CD4-positive, alpha-beta T cell treated with Interleukin-2 at 100 ng/mL for 4 hours (primary cell): ENCODE measurements around the gene NME8.
A peak's percentile ranks its signal among the peaks of the same experiment; 100 is the strongest.

Experiments
- DNase-seq: peaks from one replicate; pipeline ENCODE4 v3.0.0-alpha.2; 2020; ENCODE audit warnings: low spot score

NME8 gene

GRCh38 chr7:37901236-37901827, 52.9 kb downstream of the NME8 start:
- DNase-seq, result no peak

GRCh38 chr7:37901890-37902524, 53.6 kb downstream of the NME8 start:
- no peak for DNase-seq

DNA sequence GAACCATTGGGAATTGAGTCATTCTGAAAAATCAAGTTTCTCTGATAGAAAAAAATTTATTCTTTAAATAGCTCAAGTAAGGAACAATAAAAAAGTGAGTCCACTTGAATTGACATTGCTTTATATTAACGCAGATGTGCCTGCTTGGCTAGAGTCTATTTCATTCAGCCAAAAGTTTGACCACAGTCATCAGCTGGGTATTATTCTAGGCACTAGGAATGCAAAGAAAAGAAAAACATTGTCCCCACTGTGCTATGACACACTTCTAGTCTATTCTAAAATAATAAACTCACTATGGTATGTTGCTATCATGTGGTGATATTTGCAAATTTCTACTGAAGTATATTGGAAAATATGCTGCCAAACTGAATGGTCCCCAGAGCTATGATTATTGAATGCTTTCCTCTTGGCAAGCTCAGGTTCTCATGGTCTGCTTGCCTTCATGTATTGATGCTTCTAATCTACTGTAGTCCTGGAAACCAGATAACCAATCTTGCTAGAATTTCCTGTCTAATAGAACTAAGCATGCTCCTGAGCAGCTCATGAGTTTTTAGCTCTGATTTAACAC, 59.9 kb downstream of the NME8 start:
- DNase-seq, result no peak

GRCh38 chr7:37912756-37913155, 64.4 kb downstream of the NME8 start:
- DNase-seq, result no peak

- no peak for DNase-seq
These were observed 67.0 kb downstream of the NME8 start for GRCh38 chr7:37915438-37915837.

DNA sequence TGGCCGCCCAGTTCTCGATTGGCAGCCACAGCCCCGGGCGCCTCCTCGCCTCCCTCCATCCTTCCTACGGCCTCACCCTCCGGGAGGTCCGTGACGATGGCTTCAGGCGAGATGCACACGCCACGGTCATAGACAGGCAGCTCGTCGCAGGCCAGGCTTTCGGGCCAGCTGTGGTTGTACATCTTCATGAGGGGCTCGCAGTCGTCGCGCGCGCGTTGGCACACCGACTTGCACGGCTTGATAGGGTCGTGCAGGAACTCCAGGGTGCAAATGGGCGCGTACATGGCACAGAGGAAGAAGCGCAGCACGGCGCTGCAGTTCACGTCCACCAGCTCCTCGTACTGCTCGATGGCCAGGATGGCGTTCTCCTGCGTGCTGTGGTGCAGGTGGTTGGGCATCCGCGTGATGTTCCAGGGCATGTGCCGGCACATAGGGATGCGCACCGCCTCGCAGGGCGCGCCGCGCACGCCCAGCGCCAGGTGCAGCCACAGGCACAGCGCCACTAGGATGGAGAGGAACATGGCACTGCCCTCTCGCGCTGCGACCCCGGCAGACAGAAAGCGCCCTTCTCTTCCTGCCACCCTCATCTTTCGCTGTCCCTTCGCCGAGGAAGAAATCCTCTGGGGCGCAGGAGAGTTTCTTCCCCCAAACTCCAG, 67.7 kb downstream of the NME8 start:
- no peak for DNase-seq

DNA sequence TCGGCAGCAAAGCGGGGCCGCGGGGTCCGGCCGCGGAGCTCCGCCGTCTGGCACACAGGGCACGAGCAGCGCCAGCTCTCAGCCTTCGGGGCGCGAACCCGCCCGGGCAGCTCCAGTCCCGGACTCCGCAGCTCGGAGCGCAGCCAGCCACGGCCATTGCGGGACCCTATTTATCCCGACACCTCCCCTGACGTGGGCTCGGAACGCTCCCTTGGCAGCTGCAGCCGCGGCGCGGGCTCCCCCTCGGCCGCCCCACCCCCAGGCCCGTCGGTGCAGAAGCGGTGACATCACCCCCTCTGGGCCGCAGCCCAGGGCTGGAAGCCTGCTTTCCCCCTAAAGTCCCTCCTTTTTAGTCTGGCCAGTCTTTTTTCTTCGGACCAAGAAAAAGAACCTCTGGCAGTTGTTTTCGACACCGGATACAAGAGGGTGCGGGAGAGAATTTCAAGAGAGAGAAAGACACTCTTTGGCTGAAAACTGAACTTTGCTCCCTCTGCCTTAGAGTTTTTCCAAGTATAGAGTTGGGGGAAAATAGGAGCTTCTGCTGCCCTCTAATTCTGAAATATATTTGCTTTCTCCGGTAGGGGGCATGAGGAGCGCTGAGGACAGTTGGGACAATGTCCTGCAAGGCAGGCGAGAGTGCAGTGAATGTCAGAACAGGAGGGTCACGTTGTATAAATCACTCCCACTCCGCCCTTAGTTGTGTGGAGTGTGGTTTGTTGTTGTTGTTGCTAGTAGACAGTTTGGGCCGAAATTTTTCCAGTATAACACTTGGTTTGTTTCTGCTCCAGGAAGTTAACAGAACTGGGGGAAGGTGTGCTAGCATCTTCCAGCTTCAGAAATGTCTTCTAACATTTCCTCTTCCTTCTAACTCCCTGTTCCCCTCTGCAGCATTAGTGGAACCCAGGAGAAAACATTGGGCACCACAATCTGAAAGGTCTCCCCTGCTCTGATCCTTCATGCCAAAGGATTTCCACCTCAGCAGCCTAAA, 68.6 kb downstream of the NME8 start, which contains the start of gene SFRP4:
Gene SFRP4 (minus strand): TSS at position 145 of the 988 bp plus-strand sequence. CDS start 280 bp downstream, outside the sequence.
- DNase-seq, result peak; percentile 19

GRCh38 chr7:37918526-37918925, 70.1 kb downstream of the NME8 start:
- no peak for DNase-seq

DNA sequence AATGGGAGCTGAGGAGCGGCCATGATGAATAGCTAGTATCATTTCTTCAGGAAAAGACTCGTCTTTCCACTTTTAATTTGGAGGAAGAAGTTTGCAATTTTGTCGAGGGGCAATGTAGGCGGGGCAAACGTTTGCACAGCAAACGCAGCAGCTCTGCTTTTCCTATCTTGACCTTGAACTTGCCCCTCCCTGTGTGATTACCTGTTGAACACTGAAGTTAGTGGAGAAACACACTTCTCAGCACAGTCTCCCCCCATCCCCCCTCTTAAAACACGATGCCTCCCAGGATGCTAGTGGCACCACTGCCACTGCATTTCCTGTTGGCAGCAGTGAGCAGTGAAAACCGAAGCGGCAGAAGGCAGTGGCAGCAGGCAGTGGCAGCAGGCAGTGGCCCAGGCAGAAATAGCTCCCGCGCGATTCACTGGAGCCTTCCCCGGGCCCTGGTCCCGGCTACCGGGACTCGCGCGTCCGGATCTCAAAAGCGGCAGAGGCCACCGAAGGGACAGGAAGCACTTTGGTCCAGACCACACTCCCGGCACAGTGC, 72.0 kb downstream of the NME8 start, which contains the start of gene EPDR1:
Gene EPDR1 (plus strand): TSS at position 336 of the 544 bp plus-strand sequence. CDS start 300 bp downstream, outside the sequence.
- DNase-seq, result peak; percentile 16

GRCh38 chr7:37920849-37921805, 72.7 kb downstream of the NME8 start:
- DNase-seq, result no peak

DNA sequence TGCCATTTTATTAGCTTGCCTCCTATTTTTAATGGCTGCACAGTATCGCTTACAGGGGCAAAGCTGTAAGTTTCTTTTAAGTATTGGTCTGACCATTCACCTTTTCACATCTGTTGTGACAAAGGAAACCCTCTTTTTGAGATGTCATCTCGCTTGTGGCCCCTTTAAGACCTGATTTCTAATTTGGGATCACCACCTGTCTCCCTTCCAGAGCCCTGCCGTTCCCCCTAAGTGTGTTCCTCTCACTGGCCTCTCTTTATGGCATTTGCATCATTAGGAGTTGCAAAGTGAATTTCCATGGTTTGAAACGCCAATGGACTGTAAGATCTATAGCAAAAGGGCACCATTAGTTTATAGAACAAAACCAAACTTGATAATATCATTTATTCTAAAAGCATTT, 73.5 kb downstream of the NME8 start:
- no peak for DNase-seq

GRCh38 chr7:37923996-37924395, 75.6 kb downstream of the NME8 start:
- no peak for DNase-seq

- no peak for DNase-seq
These were observed 76.2 kb downstream of the NME8 start for GRCh38 chr7:37924491-37925041.

GRCh38 chr7:37925620-37926019, 77.2 kb downstream of the NME8 start:
- DNase-seq, result no peak

GRCh38 chr7:37927773-37928444, 79.5 kb downstream of the NME8 start:
- DNase-seq, result no peak

GRCh38 chr7:37928878-37929277, 80.5 kb downstream of the NME8 start:
- DNase-seq, result no peak

DNA sequence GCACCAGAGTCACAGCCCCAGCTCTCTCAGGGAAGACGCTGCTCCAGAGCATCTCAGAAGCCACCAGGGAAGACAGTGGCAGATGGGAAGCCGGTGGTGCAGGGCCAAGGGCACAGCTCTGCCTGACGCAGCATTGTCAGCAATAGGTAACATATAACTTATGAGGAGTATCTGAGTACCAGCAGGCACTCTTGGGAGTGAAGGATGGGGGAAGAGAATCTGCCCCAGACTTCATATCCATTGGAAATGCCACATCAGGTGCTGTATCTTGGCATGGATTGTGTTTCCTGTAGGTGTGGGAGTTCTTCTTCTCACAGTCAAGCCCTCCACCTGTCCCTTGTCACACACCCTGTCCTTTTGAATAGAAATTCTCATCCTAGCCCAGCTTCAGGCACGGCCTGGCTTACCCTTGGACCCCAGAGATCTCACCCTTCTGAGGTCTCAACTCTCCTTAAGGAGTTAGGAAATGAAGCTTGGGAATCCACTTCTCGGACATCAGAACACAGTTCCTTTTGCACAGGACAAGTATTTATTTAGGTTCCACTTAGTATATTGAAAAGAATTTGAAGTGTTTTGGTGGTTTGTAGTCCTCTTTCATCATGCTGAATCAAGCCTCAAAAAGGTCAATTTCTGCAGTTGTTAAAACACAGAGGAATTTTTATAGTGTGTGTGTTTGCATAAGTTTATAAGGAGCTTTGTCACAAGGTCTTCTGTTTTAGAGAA, 82.0 kb downstream of the NME8 start:
- no peak for DNase-seq

DNA sequence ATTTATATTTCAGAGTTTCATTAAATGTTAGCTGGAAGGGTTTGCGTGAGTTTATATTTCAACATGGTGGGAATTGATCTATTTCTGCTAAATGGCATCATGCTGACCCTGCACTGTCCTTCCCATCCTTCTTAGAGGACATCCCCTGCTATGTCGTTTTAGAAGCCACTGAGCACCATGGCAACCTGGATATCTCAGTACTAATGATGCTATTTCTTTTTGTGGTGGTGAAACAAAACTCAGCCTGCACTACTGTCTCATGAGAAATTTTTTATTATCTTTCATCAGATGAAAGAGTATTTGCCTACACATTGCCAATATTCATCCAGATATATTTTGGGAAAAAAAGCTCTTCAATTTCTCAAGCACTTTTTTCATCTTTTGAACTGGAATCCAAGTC, 84.1 kb downstream of the NME8 start:
- DNase-seq, result no peak
